Measurements from ENCODE around the gene DLGAP4.
A peak's percentile ranks its signal among the peaks of the same experiment; 100 is the strongest.

Gene DLGAP4

GRCh38 chr20:36335206-36335870 lies 29.2 kb downstream of the DLGAP4 start:
- DNase-seq, result no peak

- no peak for DNase-seq
Observed at GRCh38 chr20:36336204-36336603, 30.1 kb downstream of the DLGAP4 start.

- DNase-seq, result no peak
Observed at GRCh38 chr20:36336954-36337704, 31.0 kb downstream of the DLGAP4 start.

- DNase-seq, result no peak
Observed at GRCh38 chr20:36337886-36338285, 31.7 kb downstream of the DLGAP4 start.

GRCh38 chr20:36339646-36340592 lies 33.8 kb downstream of the DLGAP4 start:
- DNase-seq, result no peak

- no peak for DNase-seq
Observed at GRCh38 chr20:36340593-36340990, 34.5 kb downstream of the DLGAP4 start.

GRCh38 chr20:36341331-36342020 lies 35.3 kb downstream of the DLGAP4 start:
- DNase-seq, result no peak

- no peak for DNase-seq
Observed at GRCh38 chr20:36342331-36343120, 36.4 kb downstream of the DLGAP4 start.

- DNase-seq, result no peak
Observed at GRCh38 chr20:36343641-36344040, 37.5 kb downstream of the DLGAP4 start.

- DNase-seq, result peak; percentile 7
Observed at GRCh38 chr20:36344517-36345132, 38.5 kb downstream of the DLGAP4 start.

GRCh38 chr20:36346256-36346655 lies 40.1 kb downstream of the DLGAP4 start:
- DNase-seq, result no peak

- DNase-seq, result no peak
Observed at GRCh38 chr20:36349384-36350170, 43.4 kb downstream of the DLGAP4 start.

GRCh38 chr20:36350439-36350838 lies 44.3 kb downstream of the DLGAP4 start:
- DNase-seq, result no peak

GRCh38 chr20:36351937-36352336 lies 45.8 kb downstream of the DLGAP4 start:
- DNase-seq, result no peak

GRCh38 chr20:36352843-36353553 lies 46.9 kb downstream of the DLGAP4 start:
- no peak for DNase-seq

GRCh38 chr20:36353740-36354139 lies 47.6 kb downstream of the DLGAP4 start:
- no peak for DNase-seq

- no peak for DNase-seq
Observed at GRCh38 chr20:36355469-36356171, 49.5 kb downstream of the DLGAP4 start.

GRCh38 chr20:36359668-36360406 lies 53.7 kb downstream of the DLGAP4 start:
- DNase-seq, result no peak

GRCh38 chr20:36360429-36360828 lies 54.3 kb downstream of the DLGAP4 start:
- no peak for DNase-seq

All from activated CD4-positive, alpha-beta T cell treated with anti-CD3 and anti-CD28 coated beads, Interleukin-2, amount 50 U/mL, for 1 hour (primary cell).